LNCaP clone FGC (cell line): ENCODE results near the gene IRF2.

Source experiments
- DNase-seq: peaks from one replicate; pipeline ENCODE4 v3.0.0-alpha.2; 2011; ENCODE audit warnings: low read depth
- H3K4me3 ChIP-seq: 2 replicates; pipeline ENCODE4 v1.5.1; 2011; ENCODE audit warnings: mild to moderate bottlenecking, low read depth, low read length, control low read depth
- TF ChIP-seq, protein P1 (sequence below): IDR thresholded peaks from 2 replicates; pipeline ENCODE4 v1.5.1; 2012; ENCODE audit warnings: mild to moderate bottlenecking; ENCODE audit not compliant: control insufficient read depth, insufficient read depth; ENCODE audit errors: extremely low read depth

The IRF2 gene

DNA sequence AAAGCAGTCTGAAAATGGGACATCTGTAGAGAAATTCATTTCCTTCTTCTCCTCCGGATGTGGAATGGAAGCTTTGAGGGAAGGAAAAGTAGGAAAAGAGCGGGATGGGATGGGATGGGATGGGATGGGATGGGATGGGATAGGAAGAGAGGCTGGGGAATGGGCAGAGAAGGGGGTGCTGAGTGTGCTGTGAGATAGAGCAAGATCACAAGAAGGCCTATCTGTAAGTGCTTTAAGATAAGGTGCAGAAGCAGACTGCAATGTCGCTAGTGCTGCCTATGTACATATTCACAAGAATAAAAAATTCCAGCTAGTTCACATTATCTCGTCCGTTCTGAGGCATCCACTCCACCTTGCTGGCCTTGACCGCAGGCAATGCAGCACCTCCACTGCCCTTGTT lies 86.2 kb downstream of the IRF2 start:
- H3K4me3 ChIP-seq: no peak overlapping the region
- DNase-seq: no peak
- TF ChIP-seq, protein P1, sequence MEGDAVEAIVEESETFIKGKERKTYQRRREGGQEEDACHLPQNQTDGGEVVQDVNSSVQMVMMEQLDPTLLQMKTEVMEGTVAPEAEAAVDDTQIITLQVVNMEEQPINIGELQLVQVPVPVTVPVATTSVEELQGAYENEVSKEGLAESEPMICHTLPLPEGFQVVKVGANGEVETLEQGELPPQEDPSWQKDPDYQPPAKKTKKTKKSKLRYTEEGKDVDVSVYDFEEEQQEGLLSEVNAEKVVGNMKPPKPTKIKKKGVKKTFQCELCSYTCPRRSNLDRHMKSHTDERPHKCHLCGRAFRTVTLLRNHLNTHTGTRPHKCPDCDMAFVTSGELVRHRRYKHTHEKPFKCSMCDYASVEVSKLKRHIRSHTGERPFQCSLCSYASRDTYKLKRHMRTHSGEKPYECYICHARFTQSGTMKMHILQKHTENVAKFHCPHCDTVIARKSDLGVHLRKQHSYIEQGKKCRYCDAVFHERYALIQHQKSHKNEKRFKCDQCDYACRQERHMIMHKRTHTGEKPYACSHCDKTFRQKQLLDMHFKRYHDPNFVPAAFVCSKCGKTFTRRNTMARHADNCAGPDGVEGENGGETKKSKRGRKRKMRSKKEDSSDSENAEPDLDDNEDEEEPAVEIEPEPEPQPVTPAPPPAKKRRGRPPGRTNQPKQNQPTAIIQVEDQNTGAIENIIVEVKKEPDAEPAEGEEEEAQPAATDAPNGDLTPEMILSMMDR: no peak

DNA sequence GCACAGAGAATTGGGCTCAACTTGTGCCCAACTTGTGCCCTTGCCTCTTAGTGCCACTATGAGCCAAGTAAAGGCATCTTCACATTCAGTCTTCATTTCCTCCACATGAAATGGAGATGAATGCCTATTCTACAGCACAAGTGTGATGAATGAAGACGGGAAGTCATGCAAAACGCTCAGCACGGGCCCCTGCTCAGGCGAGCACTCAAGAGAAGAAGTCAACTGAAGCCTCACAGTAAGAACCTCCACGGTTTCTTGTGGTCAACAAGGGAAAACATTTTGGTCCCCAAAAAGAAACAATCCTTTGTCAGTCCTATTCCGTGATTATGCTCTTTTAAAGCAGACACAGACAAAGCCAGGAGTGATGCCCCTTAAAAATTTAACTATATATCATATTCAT lies 87.0 kb downstream of the IRF2 start:
- TF ChIP-seq, protein P1: no peak
- H3K4me3 ChIP-seq: no peak overlapping the region
- DNase-seq: no peak

DNA sequence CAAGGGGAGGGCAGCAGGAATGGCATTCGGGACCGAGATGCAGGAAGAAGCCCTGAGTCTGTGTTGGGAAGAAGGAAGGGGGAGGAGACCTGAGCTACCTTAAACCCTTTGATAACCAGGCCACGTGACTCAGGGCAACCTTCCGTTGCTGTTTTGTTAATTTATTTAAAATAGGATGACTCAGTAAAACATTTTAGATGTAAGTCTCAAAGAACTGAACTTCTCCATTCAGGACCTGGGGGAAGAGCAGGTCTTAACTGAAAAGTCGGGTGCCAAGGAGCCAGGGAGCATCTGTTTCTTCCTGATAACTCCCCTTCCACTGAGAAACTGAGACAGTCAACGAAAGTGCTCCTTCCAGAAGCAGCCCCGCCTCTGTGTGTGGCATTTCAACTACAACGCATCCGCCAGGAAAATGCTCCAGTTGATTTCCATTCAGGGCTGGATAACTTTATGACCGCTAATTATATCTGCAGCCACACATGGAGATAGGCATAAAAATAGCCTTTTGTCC lies 88.0 kb downstream of the IRF2 start:
- TF ChIP-seq, protein P1: no peak
- DNase-seq: no peak
- no peak overlapping the region for H3K4me3 ChIP-seq

DNA sequence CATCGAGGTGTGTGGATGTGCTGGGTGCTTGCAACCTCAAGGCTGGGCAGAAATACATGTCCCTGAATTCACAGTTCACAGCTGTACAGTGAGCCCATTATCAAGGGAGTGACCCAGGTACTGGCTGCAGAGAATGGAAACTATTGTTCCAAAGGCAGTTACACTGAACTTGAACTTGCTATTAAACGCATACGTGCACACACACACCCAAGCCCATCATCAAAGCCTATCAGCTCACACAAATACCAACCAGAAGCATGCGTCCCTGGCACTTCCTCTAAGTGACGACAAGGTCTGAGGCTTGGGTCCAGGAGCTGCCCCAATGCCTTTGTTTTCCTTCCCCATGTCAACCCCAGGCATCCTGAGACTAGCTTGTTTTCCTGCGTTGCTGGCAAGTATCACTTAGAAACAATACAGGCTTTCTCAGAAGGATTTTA lies 88.6 kb downstream of the IRF2 start:
- no peak overlapping the region for H3K4me3 ChIP-seq
- no peak for DNase-seq
- TF ChIP-seq, protein P1: no peak

DNA sequence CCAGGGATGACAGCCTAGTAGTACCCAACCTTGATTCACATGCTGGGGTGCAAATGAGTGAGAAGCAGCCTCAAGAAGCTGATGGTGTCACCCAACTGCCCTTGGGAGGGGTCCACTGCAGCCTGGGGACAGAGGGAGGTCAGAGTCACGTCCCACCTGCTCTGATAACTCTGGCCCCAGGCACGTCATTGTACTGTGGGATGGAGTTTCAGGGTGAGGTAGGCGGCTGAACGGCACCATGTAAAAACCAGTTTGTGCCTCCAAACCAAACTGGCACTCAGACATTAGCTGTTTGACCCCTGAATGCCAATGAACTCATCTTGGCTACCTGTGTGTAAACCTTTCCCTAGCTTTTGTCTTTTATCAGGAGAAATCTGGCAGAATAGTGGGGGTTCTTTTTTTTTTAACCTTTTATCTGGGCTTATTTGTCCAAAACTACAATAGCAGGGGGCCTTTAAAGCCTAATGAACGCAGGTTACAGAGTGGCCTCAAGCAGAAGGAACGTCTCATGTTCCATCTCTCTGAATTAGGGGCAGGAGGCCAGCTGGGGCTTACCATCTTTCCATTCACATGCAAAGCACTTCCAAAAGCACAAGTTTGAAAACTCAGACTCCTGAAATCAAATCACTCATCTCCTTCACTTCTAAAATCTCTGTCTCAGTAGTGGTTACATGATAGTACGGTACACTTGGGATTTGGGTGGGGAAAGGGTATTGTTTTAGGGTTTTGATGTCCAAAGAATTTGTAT lies 89.4 kb downstream of the IRF2 start:
- H3K4me3 ChIP-seq: no peak overlapping the region
- TF ChIP-seq, protein P1: no peak
- DNase-seq: no peak

DNA sequence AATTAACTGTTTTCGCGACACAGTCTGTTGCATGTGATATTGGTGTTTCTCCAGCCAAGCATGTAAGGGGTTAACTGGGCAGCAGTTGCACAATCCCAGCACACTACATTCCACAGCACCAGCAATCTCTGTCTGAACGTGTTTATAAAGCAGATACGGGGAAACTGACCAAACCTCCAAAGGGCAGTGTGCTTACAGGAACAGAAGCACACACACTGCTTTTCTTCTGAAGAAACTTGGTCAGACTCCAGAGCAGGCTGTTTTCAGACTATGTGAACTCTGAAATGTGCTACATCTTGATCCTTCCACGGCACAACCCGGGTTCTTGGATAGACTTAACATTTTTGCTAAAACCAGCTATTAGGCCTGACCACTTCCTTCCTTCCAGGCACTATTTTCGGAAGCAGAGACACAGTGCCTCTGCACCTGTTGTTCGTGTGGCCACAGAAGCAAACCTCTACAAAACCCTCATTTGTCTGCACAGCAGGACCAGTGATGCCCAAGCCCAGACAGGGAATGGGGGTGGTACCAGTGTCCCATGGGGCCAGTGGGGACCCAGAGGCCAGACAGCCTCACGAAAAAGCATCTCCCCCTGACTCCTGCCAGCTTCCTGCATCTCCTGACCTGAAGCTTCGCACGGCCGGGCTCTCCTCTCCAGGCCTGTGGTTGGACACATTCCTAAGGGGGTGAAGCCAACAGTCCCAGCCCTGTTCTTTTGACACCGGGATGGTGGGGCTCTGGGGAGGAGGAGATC lies 90.1 kb downstream of the IRF2 start:
- DNase-seq: no peak
- no peak overlapping the region for H3K4me3 ChIP-seq
- TF ChIP-seq, protein P1: no peak
